DND-41 (cell line): ENCODE results near the gene RMI1.

Source experiments
- CTCF ChIP-seq: IDR thresholded peaks from 2 replicates; pipeline ENCODE4 v1.5.1; 2012; ENCODE audit warnings: borderline replicate concordance, low read length, moderate library complexity, mild to moderate bottlenecking; ENCODE audit not compliant: poor library complexity, severe bottlenecking; ENCODE audit errors: extremely low read depth
- EZH2 ChIP-seq: IDR thresholded peaks from 3 replicates; pipeline ENCODE4 v1.6.1; 2012; ENCODE audit warnings: borderline replicate concordance, low read depth, mild to moderate bottlenecking, moderate library complexity, low read length, inconsistent platforms; ENCODE audit not compliant: severe bottlenecking

- TF ChIP-seq EZH2 (no peak), CTCF (no peak)
Observed at GRCh38 chr9:84001621-84002020, 21.0 kb downstream of the RMI1 start.
